ENCODE data around the gene ASH1L. TPM values are rescaled to one million over a fixed set of nuclear protein-coding genes. Genes with fewer than 3 reads are reported as not detected.

The ASH1L gene
- total RNA-seq, 3 donors from 2014 or later: 83.2 to 103 (median 85.6) TPM

- H3K4me1 ChIP-seq: no peaks in the 10 kb centered on the region
- TF ChIP-seq POLR2AphosphoS5 (IDR thresholded peaks at IDR 0.05): no peak
- no peak for TF ChIP-seq CTCF (IDR thresholded peaks at IDR 0.05)
- no peak for TF ChIP-seq POLR2A (IDR thresholded peaks at IDR 0.05)
Observed at GRCh38 chr1:155474146-155474545, 88.5 kb downstream of the ASH1L start.

GRCh38 chr1:155473151-155473821 lies 89.3 kb downstream of the ASH1L start:
- H3K9me3 ChIP-seq: peaks cover 0 to 11% of the 10 kb centered on the region in 2 donors
- TF ChIP-seq CTCF (IDR thresholded peaks at IDR 0.05) (no peak), POLR2A (IDR thresholded peaks at IDR 0.05) (no peak), POLR2AphosphoS5 (IDR thresholded peaks at IDR 0.05) (no peak)
- H3K27me3 ChIP-seq: no peaks in the 10 kb centered on the region
- no peak for DNase-seq (ENCODE audit: low spot score in 2 of 2)
- no peak overlapping the region for H3K4me3 ChIP-seq
- intact Hi-C loops (cut with DNase I; ENCODE audit: low total_unique reads): no loop called here
- no peaks in the 10 kb centered on the region for H3K36me3 ChIP-seq
- no peak overlapping the region for H3K27ac ChIP-seq
- no peaks in the 10 kb centered on the region for H3K4me1 ChIP-seq

More at GRCh38 chr1:155474146-155474545, 88.5 kb downstream of the ASH1L start:
- H3K36me3 ChIP-seq: no peaks in the 10 kb centered on the region
- H3K9me3 ChIP-seq: peaks cover 0 to 11% of the 10 kb centered on the region in 2 donors
- no peak overlapping the region for H3K27ac ChIP-seq
- intact Hi-C loops (cut with DNase I; ENCODE audit: low total_unique reads): no loop called here
- H3K4me3 ChIP-seq: no peak overlapping the region
- DNase-seq (ENCODE audit: low spot score in 2 of 2): no peak
- H3K27me3 ChIP-seq: no peaks in the 10 kb centered on the region

GRCh38 chr1:155472491-155473083 lies 90.0 kb downstream of the ASH1L start:
- Histone ChIP-seq H3K4me1 (no peaks in the 10 kb centered on the region), H3K9me3 (peaks cover 0 to 11% of the 10 kb centered on the region in 2 donors), H3K4me3 (no peak overlapping the region), H3K36me3 (no peaks in the 10 kb centered on the region), H3K27ac (no peak overlapping the region), H3K27me3 (no peaks in the 10 kb centered on the region)
- intact Hi-C loops (cut with DNase I; ENCODE audit: low total_unique reads): no loop called here
- DNase-seq (ENCODE audit: low spot score in 2 of 2): no peak
- no peak for TF ChIP-seq POLR2AphosphoS5 (IDR thresholded peaks at IDR 0.05)
- no peak for TF ChIP-seq POLR2A (IDR thresholded peaks at IDR 0.05)

GRCh38 chr1:155471891-155472290 lies 90.7 kb downstream of the ASH1L start:
- intact Hi-C loops (cut with DNase I; ENCODE audit: low total_unique reads): no loop called here
- Histone ChIP-seq H3K27me3 (no peaks in the 10 kb centered on the region), H3K27ac (no peak overlapping the region), H3K4me3 (no peak overlapping the region), H3K36me3 (no peaks in the 10 kb centered on the region), H3K9me3 (peaks cover 0 to 11% of the 10 kb centered on the region in 2 donors), H3K4me1 (peaks cover 0 to 4% of the 10 kb centered on the region in 2 donors)
- no peak for DNase-seq (ENCODE audit: low spot score in 2 of 2)
- TF ChIP-seq POLR2A (IDR thresholded peaks at IDR 0.05) (no peak), POLR2AphosphoS5 (IDR thresholded peaks at IDR 0.05) (no peak), CTCF (IDR thresholded peaks at IDR 0.05) (no peak)

- peaks cover 0 to 8% of the 10 kb centered on the region in 2 donors for H3K4me1 ChIP-seq
- no peak overlapping the region for H3K27ac ChIP-seq
- intact Hi-C loops (cut with DNase I; ENCODE audit: low total_unique reads): no loop called here
- DNase-seq (ENCODE audit: low spot score in 2 of 2): no peak
- peaks cover 0 to 11% of the 10 kb centered on the region in 2 donors for H3K9me3 ChIP-seq
- no peak overlapping the region for H3K4me3 ChIP-seq
- H3K36me3 ChIP-seq: no peaks in the 10 kb centered on the region
- no peaks in the 10 kb centered on the region for H3K27me3 ChIP-seq
- TF ChIP-seq POLR2AphosphoS5 (IDR thresholded peaks at IDR 0.05): no peak
- no peak for TF ChIP-seq CTCF (IDR thresholded peaks at IDR 0.05)
- no peak for TF ChIP-seq POLR2A (IDR thresholded peaks at IDR 0.05)
Observed at GRCh38 chr1:155471026-155471425, 91.6 kb downstream of the ASH1L start.

Measured in breast epithelium (tissue), 4 donors.